Measurements from ENCODE around the gene CDS1. TPM values are rescaled to one million over a fixed set of nuclear protein-coding genes. Genes with fewer than 3 reads are reported as not detected.
"Not testable (repeated sequence)": the region's sequence is repeated elsewhere in the genome, so short reads cannot be mapped to it uniquely, and the experiment has no call there.

Gene CDS1
- total RNA-seq, 1 donor from 2014 or later = 0.65 TPM

DNA sequence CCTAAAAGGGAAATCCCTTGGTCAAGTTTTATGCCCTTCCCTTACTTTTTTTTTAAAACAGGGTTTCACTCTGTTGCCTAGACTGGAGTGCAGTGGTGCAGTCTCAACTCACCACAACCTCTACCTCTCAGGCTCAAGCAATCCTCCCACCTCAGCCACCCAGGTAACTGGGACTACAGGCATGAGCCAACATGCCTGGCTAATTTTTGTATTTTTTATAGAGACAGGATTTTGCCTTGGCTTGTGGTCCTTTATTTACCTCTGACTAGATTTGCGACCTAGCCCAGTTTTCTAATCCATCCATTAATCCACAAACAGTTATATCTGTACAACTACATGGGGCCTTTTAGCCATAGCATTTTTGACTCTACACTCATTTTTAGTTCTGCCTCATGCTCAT is 23.7 kb downstream of the CDS1 start:
- ATAC-seq = no peak

DNA sequence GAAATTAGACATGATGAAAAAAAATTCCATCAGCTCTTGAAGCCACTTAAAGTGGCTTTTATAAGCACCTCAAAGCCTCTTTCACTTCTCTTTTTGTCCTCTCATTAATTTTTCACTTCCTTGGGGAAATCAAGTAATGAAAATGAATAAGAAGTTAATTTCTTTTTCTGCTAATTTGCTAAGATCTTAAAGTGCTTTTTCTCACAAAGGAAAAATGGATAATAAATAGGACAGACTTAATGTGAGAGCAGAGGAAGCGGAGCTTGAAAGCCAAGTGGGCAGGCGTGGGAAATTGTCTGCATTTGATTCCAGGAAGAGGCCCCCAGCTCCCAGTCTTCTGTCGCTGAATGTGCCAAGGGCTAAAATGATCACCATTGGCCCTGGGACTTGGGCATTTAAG is 28.6 kb downstream of the CDS1 start:
- no peak for DNase-seq (ENCODE audit: low spot score)
- no peak for ATAC-seq

More for the DNA sequence above, 23.7 kb downstream of the CDS1 start:
- no peak for DNase-seq (ENCODE audit: low spot score)

DNA sequence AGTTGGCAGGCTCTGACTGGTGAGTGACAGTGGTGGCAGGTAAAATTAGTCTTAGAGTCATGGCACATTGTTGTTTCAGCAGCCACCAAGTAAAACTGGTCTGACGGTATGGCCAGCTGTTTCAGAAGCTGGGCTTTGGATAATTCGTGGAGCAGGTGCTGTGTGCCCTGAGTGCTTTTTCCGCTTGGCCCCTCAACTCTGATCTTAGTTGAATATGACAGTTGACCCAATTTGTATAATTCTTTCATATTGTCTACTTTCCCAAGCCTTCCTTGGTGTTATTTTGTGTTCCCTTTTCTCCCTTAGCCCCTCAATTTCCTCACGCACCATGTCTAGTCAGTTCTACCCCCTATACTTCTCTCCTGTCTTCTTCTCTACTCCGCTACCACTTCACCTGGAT is 32.0 kb downstream of the CDS1 start:
- no peak for ATAC-seq
- no peak for DNase-seq (ENCODE audit: low spot score)

DNA sequence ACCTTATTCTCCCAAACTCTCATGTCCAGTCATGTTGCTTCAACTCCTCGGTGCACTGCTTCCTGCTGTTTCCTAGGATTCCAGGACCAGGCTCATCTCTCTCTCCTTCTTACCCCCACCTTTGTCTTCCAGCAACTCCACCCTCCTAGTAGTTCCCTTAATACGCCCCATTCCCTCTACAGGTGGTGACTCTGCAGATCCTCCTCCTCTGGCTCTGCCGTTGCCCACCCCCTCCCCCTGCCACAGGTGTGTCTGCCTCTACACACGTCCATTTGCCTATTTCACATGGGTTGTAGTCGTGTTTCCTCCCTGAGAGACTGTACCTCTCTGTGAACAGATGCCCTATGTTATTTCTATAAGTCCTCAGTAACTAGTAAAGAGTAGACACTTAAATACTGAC is 32.4 kb downstream of the CDS1 start:
- no peak for DNase-seq (ENCODE audit: low spot score)
- no peak for ATAC-seq

DNA sequence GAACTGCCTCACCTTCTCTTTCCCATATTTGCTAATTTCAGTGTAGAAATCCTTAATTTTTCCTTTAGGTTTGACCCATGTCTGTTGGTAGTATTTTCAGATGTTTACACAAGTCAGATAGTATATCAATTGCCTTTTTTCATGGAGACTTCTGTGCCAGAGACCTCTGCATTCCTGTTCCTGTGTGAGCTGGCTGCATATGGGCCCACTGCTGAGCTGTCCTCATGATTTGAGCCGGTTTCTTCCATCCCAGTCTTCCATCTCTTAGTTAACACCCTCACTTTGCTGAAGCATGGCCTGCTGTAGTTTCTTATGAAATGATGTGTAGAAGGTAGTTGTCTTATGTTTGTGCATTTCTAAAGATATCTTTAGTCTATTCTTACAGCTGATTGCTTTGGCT is 40.0 kb downstream of the CDS1 start:
- ATAC-seq = no peak

DNA sequence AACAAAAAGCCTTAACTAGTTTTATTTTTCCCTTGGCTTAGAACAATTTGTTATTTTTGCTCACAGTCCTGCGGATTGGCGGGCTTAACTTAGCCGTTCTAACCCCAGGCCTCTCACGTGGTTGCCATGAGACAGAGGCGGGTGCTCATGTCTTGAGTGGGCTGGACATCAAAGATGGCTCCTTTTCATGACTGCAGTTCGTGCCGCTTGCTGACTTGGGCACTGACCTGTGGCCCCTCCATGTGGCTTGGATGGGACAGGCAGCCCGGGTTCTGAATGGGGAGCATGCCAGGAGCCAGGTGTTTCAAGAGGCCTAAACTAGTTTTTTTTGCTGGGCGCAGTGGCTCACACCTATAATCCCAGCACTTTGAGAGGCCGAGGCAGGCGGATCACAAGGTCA is 40.7 kb downstream of the CDS1 start:
- DNase-seq (ENCODE audit: low spot score) (no peak), ATAC-seq (no peak)

More for the DNA sequence above, 40.0 kb downstream of the CDS1 start:
- DNase-seq (ENCODE audit: low spot score) = no peak

DNA sequence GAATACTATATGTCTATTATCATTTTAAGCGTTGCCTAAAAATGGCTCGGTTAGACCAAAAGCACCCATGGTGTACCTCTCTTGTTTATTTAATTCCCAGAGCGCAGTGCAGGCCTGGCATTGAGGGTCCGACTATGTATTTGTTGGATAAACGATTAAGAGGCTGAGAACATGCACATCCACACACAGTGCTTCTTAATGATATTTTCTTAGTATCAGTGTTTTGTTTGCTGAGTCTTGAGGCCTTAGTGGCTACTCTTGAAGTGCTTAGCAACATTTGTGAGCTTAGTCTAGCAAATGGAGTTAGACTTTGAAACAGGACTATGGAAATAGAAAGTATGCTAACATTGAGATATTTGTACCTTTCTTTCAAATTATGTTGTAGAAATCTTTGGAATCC is 43.7 kb downstream of the CDS1 start:
- DNase-seq (ENCODE audit: low spot score) (no peak), ATAC-seq (no peak)

DNA sequence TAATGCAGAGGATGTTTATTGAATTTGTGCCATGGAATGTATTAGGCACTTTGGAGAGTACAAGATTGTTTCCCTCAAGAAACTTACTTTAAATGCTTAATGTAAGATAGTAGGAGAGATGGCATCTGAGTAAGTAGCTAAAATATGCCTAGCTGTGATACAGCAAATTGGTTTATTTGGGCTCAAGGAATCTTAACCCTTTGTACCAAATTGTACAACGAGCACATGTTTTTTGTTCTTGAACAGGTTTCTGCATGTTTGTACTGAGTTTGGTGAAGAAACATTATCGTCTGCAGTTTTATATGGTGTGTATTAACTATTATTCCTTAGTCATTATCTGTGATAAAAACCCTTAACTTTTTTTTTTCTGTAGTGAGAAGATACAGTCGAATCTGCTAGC is 48.6 kb downstream of the CDS1 start:
- ATAC-seq = no peak
- DNase-seq (ENCODE audit: low spot score) = no peak

DNA sequence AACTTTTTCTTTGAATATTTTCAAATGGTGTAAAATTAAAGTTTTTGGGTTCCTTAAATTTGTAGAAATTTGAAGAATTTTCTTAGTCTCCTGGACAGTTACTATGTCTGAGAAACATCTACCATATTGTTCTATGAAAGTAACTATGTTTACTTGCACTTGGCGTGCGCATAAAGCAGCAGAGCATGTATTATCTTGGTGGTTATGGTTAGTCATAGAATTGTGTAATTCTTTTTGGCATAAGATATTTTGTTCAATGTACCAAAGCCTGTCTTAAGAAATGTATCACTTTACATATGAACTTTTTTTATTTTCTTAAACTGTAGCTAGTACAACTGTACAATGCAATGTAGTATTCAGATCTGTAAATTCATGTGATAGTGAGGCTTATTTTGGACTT is 49.2 kb downstream of the CDS1 start:
- ATAC-seq = no peak
- DNase-seq (ENCODE audit: low spot score) = no peak

DNA sequence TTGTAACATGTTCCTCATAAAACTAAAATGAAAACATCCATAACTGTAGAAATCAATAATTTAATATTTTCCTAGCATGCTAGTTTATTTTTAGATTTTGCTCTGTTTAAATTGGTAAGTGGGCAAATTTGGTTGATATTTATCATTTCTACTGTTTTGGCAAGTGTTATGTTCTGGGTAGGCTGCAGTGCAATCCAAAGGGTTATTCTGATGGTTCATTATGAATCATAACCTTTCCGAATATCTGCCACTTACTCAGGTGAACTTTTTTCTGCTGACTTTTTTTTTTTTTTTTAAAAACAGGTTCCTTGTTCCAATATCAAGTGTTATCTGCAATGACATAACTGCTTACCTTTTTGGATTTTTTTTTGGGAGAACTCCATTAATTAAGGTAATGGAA is 52.0 kb downstream of the CDS1 start:
- no peak for DNase-seq (ENCODE audit: low spot score)
- ATAC-seq = no peak

DNA sequence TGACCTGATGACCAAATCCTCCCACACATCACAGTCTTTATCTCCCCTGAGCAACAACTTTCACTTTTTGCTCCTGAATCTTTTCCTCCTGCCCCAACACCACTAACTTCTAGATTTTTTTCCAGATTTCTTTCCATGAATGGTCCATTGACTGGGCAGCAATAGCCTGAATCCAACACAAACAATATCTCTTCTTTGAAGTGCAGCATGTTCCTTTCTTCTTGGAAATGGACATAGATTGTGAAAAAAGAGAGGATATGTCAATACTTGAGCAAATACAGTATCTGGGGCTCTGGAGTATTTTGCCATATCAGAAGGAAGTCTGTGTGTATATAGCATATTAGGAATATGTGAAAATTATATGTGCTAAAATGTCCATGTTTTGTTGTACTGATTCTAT is 55.2 kb downstream of the CDS1 start:
- DNase-seq (ENCODE audit: low spot score) (no peak), ATAC-seq (no peak)

DNA sequence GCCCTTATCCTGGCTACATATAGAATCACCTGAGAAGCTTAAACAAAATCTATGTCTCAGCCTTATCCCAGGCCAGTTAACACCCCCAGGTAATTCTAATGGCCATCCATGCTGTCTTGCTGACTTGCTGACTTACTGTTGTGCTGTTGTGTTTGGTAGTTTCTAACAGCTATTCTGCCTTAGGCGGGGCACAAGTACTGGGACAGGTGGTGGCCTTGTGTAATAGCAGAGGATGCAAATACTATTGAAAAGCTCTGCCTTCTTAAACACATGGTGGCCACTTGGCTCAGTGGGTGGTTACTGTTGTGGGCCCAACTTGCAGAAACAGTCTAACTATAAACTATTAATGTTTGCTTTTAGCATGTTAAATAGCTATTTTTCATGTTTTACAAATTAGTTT is 56.2 kb downstream of the CDS1 start:
- no peak for ATAC-seq
- no peak for DNase-seq (ENCODE audit: low spot score)

DNA sequence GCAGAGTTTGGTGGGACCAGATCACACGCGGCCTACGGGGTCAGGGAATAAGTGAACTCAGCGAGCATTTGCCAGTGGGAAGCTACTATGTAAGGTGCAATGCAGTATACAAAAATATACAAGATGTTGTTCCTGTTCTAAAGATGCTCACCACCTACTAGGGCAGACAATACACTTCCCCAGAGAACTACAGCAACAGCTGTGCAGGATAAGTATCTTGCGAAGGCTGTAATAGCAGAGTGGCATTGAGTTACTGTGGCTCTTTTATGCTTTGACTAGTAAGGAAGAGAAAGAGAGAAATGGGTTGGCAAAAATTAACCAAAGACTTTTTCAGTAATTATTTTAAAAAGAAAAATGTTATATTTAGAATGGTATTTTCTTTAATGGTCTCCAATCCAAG is 61.2 kb downstream of the CDS1 start:
- ATAC-seq (no peak), DNase-seq (ENCODE audit: low spot score) (no peak)

DNA sequence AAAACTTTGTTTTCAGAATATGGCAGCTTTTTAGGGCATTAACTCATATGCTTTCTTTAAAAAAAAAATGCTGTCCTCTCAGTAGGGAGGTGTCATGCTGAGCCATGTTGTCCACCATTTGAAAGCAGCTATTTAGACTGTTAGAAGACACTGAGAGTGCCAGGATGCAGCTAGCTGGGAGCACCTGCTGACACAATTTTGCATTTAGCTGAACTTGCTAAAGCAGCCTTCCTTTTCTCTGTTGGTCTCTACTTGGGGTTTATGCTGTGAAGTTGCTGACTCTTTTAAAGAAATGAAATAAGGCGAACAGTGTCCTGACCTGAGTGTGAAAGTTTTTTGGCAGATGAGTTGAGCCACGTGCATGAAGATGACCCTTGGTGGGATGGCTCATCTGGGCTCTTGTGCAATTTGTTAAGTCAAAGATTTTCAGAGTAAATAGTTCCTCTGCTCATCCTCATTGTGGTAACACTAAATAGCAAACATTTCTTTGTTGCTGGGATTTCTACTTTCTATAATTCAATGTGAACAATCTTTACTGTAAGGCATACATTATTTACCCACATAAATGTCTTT is 64.5 kb downstream of the CDS1 start:
- peak; percentile 49 for DNase-seq (ENCODE audit: low spot score)
- ATAC-seq = peak; percentile 77

DNA sequence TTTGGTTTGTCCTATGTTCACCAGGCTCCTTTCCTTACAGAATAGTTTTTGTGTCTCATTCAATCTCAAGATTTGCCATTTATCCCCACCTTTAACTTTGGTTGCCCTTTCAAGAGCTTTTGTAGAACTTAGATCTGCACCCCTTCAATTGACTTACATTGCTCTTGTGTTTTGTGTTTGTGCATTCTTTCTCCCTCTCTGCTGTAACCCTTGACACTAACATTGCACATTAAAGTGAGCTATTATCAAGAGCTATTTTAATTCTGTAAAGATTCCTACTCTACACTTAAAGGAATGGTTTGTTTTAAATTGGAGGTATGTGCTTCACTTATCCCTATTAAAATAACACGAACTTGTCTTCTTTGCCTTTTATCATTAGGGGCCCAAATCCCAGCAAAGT is 65.3 kb downstream of the CDS1 start:
- DNase-seq (ENCODE audit: low spot score) (no peak), ATAC-seq (no peak)

DNA sequence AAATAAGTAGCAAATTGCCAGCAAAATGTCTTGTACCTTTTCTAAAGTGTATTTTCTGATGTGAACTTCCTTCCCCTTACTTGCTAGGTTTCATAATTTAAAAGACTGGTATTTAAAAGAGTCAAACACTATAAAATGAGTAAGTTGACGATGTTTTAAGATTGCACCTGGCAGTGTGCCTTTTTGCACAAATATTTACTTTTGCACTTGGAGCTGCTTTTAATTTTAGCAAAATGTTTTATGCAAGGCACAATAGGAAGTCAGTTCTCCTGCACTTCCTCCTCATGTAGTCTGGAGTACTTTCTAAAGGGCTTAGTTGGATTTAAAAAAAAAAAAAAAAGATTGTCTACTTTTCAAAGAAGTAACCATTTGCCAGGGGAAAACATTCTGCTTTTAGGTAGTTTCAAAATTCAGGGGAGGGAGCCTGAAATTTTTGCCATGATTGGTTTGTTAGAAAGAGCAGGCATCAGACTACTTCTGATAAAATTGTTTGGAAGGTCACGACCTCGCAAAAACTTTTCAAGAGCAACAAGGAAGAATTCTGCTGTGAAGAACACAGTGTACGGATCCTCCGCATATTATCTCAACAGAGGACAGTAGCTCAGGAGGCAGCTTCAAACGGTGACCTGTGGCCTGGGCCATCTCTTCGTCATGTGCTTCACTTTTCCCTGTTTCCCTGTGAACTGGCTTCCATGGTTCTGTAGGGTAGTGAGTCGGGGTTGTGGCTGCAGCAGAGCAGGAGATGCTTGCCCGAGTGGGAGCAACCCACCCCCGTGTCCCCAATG is 66.1 kb downstream of the CDS1 start:
- no peak for ATAC-seq
- DNase-seq (ENCODE audit: low spot score) = no peak

DNA sequence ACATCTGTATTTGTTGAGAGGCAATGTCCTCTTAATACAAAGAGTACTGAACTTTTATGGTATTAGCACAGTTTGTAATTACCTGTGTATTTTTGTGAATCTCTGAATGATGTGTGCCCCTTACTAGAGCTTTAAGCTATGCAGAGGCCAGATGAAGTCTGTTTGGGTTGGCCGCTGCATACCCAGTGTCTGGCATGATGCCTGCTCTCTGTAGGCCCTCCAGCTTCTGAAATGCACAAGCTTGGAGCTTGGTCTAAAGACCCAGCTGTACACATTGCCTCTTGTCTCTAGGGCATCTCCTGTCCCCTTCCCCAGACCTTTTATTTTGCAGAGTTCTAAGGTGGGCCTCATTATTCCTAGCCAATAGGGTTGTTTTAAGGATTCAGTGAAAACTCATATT is 68.6 kb downstream of the CDS1 start:
- no peak for DNase-seq (ENCODE audit: low spot score)
- no peak for ATAC-seq

DNA sequence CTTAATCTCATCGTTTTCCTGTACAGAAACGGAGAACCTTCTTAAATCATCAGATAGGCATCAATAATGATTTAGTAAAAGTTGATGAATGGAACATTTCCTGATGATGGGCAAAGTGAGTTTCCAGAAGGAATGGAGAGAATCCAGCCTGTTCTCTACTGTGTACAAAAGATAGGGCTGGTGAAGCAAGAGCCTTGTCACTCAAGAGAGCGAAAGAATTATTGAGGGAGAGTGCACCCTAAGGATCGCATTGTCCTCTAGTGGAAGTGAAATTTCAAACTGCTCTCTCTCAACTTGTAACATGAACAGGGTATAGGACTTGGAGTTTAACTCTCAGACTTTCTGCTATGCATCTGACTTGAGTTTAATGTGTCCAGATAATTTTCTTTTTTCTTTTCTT is 69.6 kb downstream of the CDS1 start:
- ATAC-seq = no peak
- DNase-seq (ENCODE audit: low spot score) = no peak

DNA sequence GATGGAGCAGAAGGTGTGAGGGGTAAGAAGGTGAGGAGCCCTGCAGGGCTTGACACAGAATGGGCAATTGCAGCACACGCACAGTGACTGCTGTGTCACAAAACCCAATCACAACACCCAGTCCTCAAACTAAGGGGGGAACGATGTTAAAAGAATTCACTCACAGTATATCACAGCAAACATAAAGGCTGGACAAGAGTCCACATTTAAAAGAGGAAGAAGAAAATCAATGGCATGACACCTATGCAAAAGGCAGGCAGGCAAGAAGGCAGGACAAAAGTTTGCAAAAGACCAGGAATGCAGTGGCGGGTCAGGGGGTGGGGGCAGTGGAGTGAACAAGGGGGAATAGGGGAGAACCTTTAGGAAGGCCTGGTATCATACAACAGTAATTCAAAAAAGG is 77.7 kb downstream of the CDS1 start:
- DNase-seq (ENCODE audit: low spot score) (no peak), ATAC-seq (no peak)

DNA sequence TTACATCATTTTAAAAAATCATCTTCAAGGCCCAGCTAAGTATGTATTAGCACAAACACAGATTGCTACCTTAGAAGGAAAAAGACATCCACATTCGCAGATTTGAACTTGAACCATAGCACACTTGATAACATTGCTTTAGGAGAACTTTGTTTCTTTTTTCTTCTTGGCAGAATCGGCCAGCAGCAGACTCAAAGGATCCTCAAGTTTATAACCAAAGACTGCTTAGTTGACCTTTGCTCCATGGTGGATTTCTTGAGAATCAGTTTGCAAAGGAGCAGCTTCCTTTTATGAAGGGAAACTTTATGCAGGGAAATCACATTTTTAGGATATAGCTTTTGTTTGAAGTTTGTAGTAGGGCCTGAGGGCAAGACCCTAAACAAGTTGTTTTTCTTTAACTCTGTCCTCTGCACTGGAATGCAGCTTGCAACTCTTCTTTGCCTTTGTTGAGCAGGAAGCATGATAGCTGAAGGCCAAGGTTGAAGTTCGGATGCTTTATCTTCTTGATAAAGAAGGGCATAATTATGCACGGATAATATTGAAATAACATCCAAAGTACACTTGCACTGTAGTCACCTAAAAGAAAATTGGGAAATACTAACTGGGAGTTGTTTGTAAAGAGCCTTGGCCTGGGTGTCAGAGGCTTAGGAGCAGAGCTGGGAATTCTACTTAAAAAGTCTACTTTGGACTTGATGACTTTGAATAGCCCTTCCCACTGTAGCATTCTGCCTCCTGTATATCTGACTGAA is 78.4 kb downstream of the CDS1 start:
- no peak for DNase-seq (ENCODE audit: low spot score)

DNA sequence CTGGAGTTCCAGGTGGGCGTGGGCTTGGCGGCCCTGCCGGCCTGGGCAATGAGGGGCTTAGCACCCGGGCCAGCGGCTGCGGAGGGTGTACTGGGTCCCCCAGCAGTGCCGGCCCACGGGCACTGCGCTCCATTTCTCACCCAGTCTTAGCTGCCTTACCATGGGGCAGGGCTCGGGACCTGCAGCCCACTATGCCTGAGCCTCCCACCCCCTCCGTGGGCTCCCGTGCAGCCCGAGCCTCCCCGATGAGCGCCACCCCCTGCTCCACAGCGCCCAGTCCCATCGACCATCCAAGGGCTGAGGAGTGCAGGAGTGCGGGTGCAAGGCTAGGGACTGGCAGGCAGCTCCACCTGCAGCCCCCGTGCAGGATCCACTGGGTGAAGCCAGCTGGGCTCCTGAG is 81.8 kb downstream of the CDS1 start:
- not testable (repeated sequence) for DNase-seq (ENCODE audit: low spot score); ATAC-seq

More for the DNA sequence above, 78.4 kb downstream of the CDS1 start:
- ATAC-seq = no peak

DNA sequence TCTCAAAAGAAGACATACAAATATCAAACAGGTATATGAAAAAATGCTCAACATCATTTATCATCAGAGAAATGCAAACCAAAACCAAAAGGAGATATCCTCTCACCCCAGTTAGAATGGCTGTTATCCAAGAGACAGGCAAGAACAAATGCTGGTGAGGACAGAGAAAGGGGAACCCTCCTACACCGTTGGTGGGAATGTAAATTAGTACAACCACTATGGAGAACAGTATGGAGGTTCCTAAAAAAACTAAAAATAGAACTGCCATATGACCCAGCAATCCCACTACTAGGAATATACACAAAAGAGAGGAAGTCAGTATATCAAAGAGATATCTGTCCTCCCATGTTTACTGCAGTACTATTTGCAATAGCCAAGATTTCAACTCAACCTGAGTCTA is 83.5 kb downstream of the CDS1 start:
- no peak for DNase-seq (ENCODE audit: low spot score)
- ATAC-seq = no peak
